NCI-H2196 treated with DMSO at 0.1 percent for 48 hours (cell line): ENCODE data around the gene C3orf70.

ENCODE experiments used
- DNase-seq: peaks from one replicate; lab custom pipeline; 2025; ENCODE audit not compliant: unreplicated experiment; lab: John Stamatoyannopoulos, UW

The C3orf70 gene

DNA sequence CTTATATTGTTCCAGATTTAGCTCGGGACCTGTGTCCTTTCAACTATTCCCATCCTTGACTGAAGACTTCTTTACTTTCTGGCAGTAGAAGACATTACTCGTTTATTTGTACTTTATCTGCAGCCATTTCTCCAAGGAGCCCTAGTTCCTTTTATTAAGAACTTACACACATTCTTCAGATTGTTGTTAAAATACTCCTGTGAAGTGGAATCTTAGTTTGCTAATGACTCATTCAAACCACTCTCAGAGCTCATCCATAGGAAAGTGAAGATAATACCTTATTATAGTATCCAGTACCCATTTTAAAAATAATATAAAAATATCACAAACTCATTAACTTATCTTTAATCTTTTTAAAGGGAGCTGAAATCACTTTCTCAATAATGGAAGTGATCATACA is 63.5 kb downstream of the C3orf70 start:
- no peak for DNase-seq

- DNase-seq, result no peak
These were observed 65.4 kb downstream of the C3orf70 start for GRCh38 chr3:185087419-185087818.

DNA sequence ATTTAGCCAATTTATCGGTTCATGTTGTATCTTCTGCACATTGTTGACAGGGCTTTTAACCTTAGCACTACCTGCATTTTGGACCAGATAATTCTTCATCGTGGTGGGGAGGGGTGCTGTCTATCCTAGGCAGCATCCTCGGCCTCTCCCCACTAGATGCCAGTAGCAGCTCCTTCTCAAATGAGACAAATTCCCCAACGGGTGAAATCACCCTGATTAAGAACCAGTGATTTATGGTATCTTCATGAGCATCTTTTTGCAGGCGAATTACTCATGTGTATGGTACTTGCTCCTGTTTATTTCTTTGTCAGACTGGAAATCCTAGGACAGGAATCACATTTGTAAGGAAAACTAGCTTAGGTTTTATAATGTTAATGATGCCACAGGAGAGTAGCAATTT is 68.0 kb downstream of the C3orf70 start:
- no peak for DNase-seq

DNA sequence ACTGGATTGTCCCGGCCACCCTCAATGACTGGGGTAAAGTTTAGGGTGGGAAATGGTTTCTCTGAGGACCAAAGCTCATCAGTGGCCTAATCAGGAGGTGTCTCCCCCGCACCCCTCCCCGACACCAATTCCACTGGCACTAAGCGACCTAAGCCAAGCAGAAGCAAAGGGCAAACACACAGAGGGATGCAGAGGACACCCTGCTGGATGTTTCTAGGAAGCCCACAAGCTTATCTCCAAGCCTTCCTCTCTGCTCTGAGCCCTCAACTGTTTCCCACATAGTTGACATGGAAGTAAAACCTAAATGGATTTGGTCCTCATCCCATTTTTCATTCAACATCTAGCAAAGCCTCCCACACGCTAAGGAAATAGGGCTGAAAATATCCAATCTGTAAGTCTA is 68.5 kb downstream of the C3orf70 start:
- no peak for DNase-seq

GRCh38 chr3:185082829-185083228 is 70.0 kb downstream of the C3orf70 start:
- no peak for DNase-seq

- no peak for DNase-seq
These were observed 70.7 kb downstream of the C3orf70 start for GRCh38 chr3:185082149-185082548.

GRCh38 chr3:185081521-185081920 is 71.3 kb downstream of the C3orf70 start:
- DNase-seq, result no peak

DNA sequence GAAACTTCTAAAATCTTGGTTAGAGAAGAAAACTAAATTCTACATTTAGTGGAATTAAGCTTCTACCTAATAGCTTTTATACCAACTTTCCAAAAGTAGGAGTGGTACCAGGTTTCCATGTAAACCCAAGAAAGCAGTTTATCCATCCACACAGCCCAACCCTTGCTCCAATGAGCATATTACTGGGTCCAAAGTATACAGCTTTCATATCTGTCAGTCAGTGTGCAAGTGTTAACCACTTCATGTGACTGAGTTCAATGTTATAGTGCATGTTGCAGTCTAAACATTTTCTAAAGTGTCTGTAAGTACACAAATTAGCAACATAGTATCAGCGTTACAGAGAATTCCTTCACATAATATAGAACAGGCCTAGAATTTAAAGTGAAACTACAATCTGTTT is 73.2 kb downstream of the C3orf70 start:
- DNase-seq, result no peak

GRCh38 chr3:185076219-185076618 is 76.6 kb downstream of the C3orf70 start:
- no peak for DNase-seq

DNA sequence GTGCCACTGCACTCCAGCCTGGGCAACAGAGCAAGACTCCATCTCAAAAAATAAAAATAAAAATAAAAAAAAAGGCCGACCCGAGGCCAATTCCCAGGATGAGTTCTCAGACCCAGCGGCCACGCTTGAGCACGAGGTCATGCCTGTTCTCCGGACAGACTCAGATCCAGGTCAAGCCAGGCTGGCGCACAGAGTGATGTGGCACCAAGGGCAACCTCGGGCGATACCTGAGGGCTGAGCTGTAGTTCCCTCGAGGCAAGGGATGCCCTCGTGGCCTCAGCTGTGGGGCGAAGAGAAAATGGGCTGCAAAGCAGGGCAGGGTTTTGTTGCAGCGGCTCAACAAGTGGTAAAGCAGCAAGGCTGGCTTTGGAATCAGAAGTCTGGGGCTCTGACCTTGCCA is 77.3 kb downstream of the C3orf70 start:
- DNase-seq, result no peak

- no peak for DNase-seq
These were observed 81.5 kb downstream of the C3orf70 start for GRCh38 chr3:185071287-185071800.

DNA sequence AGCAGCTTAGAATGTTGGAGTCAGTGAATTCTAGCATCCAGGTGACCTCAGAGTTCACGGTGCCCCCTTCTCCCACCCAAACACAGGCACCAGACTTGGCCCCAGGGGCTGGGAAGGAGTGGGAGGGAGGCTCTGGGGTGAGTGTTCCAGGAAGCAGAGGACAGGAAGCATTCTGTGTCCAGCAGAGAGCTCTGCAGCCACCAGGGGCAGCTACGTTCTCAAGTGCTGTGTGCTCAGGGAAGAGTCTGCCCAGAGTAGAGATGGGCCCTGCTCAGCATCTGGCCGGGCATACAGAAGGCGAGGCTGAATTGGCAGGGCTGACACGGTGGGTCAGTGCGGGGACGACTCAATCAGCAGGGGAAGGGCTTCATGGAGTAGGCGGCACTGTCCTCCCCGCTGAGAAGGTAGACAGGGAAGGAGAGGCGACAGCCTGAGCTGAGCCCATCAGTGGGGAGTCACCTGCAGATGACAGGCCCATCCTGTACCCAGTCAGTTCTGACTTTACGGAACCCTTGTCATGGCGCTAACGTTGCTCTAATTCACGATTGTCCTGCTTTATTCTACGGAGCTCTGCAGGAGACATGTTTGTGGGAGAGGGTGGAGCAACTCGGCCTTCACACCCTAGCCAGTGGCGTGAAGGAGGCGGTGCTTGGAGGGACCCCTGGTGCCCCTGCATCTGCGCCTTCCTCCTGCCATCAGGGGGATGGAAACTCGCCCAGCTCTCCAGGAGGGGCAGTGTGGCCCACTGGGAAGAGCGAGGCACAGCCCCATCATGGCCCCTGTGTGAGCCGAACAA is 82.2 kb downstream of the C3orf70 start:
- no peak for DNase-seq

- DNase-seq, result no peak
These were observed 83.5 kb downstream of the C3orf70 start for GRCh38 chr3:185069037-185070030.

DNA sequence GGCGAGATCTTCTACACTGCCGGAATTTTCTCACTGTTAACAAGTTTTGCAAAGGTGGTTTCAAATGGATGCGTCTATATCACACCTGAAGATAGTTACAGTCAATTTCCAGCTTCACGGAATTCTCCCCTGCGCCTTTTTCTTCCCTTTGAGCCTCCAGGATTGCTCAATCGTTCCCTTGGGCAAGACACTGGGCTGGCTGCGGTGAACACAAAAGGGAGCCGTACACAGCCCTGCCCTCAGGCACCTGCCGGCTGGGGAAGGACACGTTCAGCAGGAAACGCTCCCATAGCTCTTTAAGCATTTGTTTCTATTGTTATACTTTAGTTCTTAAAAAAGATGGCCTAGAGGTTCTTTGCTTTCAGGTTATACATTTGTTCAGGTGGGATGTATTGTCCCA is 85.7 kb downstream of the C3orf70 start:
- DNase-seq, result no peak

DNA sequence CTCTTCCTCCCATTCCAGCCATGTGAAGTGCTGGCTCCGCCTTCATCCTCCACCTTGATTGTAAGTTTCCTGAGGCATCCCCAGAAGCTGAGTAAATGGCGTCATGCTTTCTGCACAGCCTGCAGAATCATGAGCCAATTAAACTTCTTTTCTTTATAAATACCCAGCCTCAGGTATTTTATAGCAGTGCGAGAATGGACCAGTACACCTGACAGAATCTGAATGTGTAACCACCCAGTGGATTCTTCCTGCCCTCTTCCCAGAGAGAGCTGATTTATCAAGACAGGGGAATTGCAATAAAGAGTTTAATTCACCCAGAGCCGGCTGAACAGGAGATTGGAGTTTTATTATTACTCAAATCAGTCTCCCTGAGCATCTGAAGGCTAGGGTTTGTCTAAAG is 86.6 kb downstream of the C3orf70 start:
- DNase-seq, result no peak

DNA sequence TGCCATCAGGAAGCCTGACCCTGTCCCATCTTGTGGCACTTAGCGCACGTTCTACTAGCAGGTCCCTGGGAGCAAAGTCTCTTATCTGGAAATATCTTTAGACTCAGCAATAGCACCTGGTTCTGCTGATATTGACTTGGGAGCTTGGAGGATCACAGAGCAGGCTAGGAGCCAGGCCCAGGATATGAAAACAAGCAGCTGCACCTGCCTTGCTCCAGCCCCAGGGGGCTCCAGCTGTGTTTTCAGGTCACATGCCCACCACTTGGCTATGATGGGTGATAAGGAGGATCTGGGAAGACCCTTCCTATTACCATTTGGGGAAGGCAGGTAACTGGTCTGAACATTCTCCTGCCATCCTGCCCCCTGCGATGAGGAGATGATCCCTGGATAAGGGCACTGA is 87.8 kb downstream of the C3orf70 start:
- no peak for DNase-seq

GRCh38 chr3:185063431-185063830 is 89.4 kb downstream of the C3orf70 start:
- DNase-seq, result no peak

- no peak for DNase-seq
These were observed 90.7 kb downstream of the C3orf70 start for GRCh38 chr3:185062191-185062590.

DNA sequence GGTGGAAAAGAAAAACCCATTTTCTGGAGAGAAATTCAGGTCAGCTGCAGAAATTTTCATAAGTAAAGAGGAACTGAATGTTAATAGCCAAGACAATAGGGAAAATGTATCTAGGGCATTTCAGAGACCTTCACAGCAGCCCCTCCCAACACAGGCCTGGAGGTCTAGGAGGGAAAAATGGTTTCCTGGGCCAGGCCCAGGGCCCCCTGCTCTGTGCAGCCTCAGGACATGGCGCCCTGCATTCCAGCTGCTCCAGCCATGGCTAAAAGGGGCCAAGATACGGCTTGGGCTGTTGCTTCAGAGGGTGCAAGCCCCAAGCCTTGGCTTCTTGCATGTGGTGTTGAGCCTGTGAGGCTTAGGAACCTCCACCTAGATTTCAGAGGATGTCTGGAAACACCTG is 92.2 kb downstream of the C3orf70 start:
- DNase-seq, result no peak

DNA sequence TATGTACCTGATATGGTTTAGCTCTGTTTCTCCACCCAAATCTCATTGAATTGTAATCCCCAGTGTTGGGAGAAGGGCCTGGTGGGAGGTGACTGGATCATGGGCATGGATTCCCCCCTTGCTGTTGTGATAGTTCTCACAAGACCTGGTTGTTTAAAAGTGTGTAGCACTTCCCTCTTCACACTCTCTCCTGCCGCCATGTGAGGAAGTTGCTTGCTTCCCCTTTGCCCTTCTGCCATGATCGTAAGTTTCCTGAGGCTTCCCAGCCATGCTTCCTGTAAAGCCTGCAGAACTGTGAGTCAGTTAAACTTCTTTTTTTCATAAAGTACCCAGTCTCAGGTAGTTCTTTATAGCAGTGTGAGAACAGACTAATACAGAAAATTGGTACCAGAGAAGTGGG is 93.1 kb downstream of the C3orf70 start:
- DNase-seq, result no peak

DNA sequence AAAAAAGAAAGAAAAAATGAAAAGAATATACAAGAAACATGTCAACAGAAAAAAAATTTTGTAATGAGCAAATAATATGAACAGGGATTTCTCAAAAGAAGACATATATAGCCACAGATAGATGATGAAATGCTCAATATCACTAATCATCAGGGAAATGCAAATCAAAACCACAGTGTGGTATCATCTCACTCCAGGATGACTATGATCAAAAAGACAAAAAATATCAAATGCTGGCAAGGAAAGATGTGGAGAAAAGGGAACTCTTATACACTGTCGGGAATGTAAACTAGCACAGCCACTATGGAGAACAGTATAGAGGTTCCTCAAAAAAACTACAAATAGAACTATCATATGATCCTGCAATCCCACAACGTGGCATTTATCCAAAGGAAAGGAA is 94.1 kb downstream of the C3orf70 start:
- no peak for DNase-seq

DNA sequence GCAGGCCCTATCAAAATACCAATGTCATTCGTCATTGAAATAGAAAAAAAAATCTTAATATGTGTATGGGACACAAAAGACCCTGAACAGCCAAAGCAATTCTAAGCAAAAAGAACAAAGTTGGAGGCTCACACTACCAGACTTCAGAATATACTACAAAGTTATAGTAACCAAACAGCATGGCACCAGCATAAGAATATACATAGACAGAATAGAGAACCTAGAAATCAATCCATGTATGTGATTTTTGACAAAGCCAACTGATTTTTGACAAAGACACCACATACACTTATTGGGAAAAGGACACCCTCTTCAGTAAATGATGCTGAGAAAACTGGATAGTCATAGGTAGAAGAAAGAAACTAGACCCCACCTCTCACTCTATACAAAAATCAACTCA is 95.0 kb downstream of the C3orf70 start:
- no peak for DNase-seq
